Liver (tissue), 9 donors: ENCODE results near the gene TAF6L. TPM values are rescaled to one million over a fixed set of nuclear protein-coding genes. Genes with fewer than 3 reads are reported as not detected.

Experiments
- DNase-seq: peaks from one replicate; pipeline ENCODE4 v3.0.0-alpha.2; 2017; ENCODE audit warnings: low spot score
- H3K27ac ChIP-seq, 2 donors: one replicate each; pipeline ENCODE4 v1.7.0; 2013; ENCODE audit warnings: inconsistent platforms in 2 of 2, low read length in 2 of 2, control low read depth in 1 of 2, low read depth in 1 of 2, mild to moderate bottlenecking in 1 of 2
- H3K27me3 ChIP-seq, 4 donors: one replicate each; pipeline versions ENCODE4 v1.6.1 to v1.7.0; 2013; ENCODE audit warnings: low read length in 3 of 4, inconsistent platforms in 1 of 4, mild to moderate bottlenecking in 1 of 4, moderate library complexity in 1 of 4; ENCODE audit not compliant: control insufficient read depth in 4 of 4, insufficient read depth in 4 of 4
- H3K36me3 ChIP-seq, 4 donors: one replicate each; pipeline versions ENCODE4 v1.6.1 to v1.7.0; 2013; ENCODE audit warnings: low read length in 3 of 4, mild to moderate bottlenecking in 3 of 4, low read depth in 1 of 4, moderate library complexity in 1 of 4; ENCODE audit not compliant: control insufficient read depth in 4 of 4, insufficient read depth in 3 of 4
- H3K4me1 ChIP-seq, 4 donors: one replicate each; pipeline versions ENCODE4 v1.6.1 to v1.7.0; 2013; ENCODE audit warnings: low read length in 3 of 4, mild to moderate bottlenecking in 3 of 4, moderate library complexity in 1 of 4; ENCODE audit not compliant: control insufficient read depth in 4 of 4, insufficient read depth in 4 of 4
- H3K4me3 ChIP-seq, 3 donors: one replicate each; pipeline versions ENCODE4 v1.6.1 to v1.7.0; 2013; ENCODE audit warnings: low read length in 3 of 3, control low read depth in 1 of 3, low read depth in 1 of 3, mild to moderate bottlenecking in 1 of 3
- H3K9ac ChIP-seq, 2 donors: one replicate each; pipeline ENCODE4 v1.7.0; 2013; ENCODE audit warnings: low read length in 2 of 2, mild to moderate bottlenecking in 2 of 2, moderate library complexity in 2 of 2, control low read depth in 1 of 2, low read depth in 1 of 2
- H3K9me3 ChIP-seq, 4 donors: one replicate each; pipeline versions ENCODE4 v1.6.1 to v1.7.0; 2013; ENCODE audit warnings: low read length in 3 of 4; ENCODE audit not compliant: control insufficient read depth in 4 of 4
- ATF3 ChIP-seq: IDR thresholded peaks from 2 replicates; pipeline ENCODE4 v1.6.1; 2016; ENCODE audit warnings: antibody characterized with exemption
- CTCF ChIP-seq: fragments of 150-350 bp; IDR thresholded peaks from 2 replicates; pipeline ENCODE4 v1.5.1; 2017; ENCODE audit warnings: improper control_type of control experiment, low read depth, low read length; ENCODE audit not compliant: missing input control
- EGR1 ChIP-seq, 2 donors: IDR thresholded peaks; 2 replicates each; pipeline ENCODE4 v1.6.1; 2016 to 2018; ENCODE audit warnings: antibody characterized with exemption in 2 of 2, low read depth in 2 of 2
- FOXA2 ChIP-seq: IDR thresholded peaks from 2 replicates; pipeline ENCODE4 v1.6.1; 2016; ENCODE audit warnings: antibody characterized with exemption
- GABPA ChIP-seq, 2 donors: IDR thresholded peaks in 1 of 2; conservative IDR thresholded peaks in 1 of 2; 2 replicates each; pipeline ENCODE4 v1.6.1; 2016; ENCODE audit warnings: antibody characterized with exemption in 2 of 2, mild to moderate bottlenecking in 1 of 2, moderate library complexity in 1 of 2
- HNF4A ChIP-seq, 2 donors: conservative IDR thresholded peaks; 2 replicates each; pipeline ENCODE4 v1.6.1; 2016; ENCODE audit warnings: antibody characterized with exemption in 2 of 2, mild to moderate bottlenecking in 2 of 2
- HNF4G ChIP-seq: IDR thresholded peaks from 2 replicates; pipeline ENCODE4 v1.6.1; 2016; ENCODE audit warnings: antibody characterized with exemption
- JUND ChIP-seq, 2 donors: IDR thresholded peaks; 2 replicates each; pipeline ENCODE4 v1.6.1; 2016; ENCODE audit warnings: antibody characterized with exemption in 2 of 2
- NR2F2 ChIP-seq: IDR thresholded peaks from 2 replicates; pipeline ENCODE4 v1.6.1; 2016; ENCODE audit warnings: antibody characterized with exemption
- RAD21 ChIP-seq, 2 donors: IDR thresholded peaks; 2 replicates each; pipeline ENCODE4 v1.6.1; 2016; ENCODE audit warnings: antibody characterized with exemption in 2 of 2, mild to moderate bottlenecking in 2 of 2
- RXRA ChIP-seq, 2 donors: IDR thresholded peaks; 2 replicates each; pipeline ENCODE4 v1.6.1; 2017 to 2018; ENCODE audit warnings: antibody characterized with exemption in 2 of 2, mild to moderate bottlenecking in 1 of 2
- SP1 ChIP-seq: IDR thresholded peaks from 2 replicates; pipeline ENCODE4 v1.6.1; 2018; ENCODE audit warnings: antibody characterized with exemption, mild to moderate bottlenecking
- TAF1 ChIP-seq: conservative IDR thresholded peaks from 2 replicates; pipeline ENCODE4 v1.6.1; 2016; ENCODE audit warnings: antibody characterized with exemption, mild to moderate bottlenecking
- YY1 ChIP-seq: IDR thresholded peaks from 2 replicates; pipeline ENCODE4 v1.6.1; 2016; ENCODE audit warnings: antibody characterized with exemption, mild to moderate bottlenecking
- WGBS: extraction: QIAGEN DNeasy Blood & Tissue Kit; methylation state at CpG from one replicate; pipeline ENCODE4 v1.1.7; 2013; 5-methylcytosine and 5-hydroxymethylcytosine counted together
- polyA plus RNA-seq, 2 donors: library from polyadenylated mRNA; stranded (reverse) in 1 of 2; unstranded in 1 of 2; fragments of 200-250 nt in 1 of 2; fragments of >200 nt in 1 of 2; fragmentation: Nextera tagmentation in 1 of 2; extraction: Ambion mirVana in 1 of 2; gene quantifications; one replicate each; pipeline versions ENCODE4 v1.2.1 to v1.2.3, GENCODE V29; 2013 to 2015
- total RNA-seq, 2 donors: library from RNA; depleted of rRNA; stranded (reverse); fragments of >200 nt; gene quantifications; one replicate each; pipeline ENCODE4 v1.2.3, GENCODE V29; 2014
- TF ChIP-seq, protein P1 (sequence below): IDR thresholded peaks from 2 replicates; pipeline ENCODE4 v1.6.1; 2016; ENCODE audit warnings: antibody characterized with exemption
- TF ChIP-seq, protein P2 (sequence below): IDR thresholded peaks from 2 replicates; pipeline ENCODE4 v1.6.1; 2016; ENCODE audit warnings: antibody characterized with exemption
- TF ChIP-seq, protein P3 (sequence below): IDR thresholded peaks from 2 replicates; pipeline ENCODE4 v1.6.1; 2016; ENCODE audit warnings: antibody characterized with exemption, mild to moderate bottlenecking
- donor health status: healthy.
- donor health status: healthy.
- donor health status: healthy.
- donor health status: healthy.
- donor health status: healthy.

Gene TAF6L
- total and polyA plus RNA-seq, 4 donors = 5.8 to 25.2 (median 10.6) TPM

DNA sequence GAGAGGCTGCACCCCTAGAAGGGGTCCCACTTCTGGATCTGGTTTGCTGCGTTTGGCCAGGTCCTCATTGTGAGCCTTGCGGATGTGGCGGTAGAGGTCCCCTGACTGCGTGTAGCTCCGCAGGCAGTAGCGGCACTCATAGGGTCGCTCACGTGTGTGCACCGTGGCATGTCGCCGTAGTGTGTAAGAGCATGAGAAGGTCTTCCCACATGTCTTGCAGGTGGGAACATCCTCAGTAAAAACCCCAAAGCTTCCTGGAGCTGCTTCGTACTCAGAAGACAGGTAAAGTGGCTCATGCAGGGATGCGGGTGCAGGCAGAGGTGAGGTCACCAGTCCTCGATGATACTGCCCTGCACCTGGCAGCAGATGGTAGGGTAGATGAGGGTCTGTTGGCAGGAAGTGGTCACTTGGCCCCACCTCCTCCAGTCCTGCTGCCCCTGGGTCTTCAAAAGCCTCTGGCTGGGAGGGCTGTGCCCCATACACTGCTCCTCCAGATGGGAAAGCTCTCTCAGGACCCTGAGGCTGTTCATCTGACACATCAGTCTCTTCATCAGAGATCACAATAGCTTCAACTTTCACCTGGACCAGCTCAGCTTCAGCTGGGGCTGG, 18.9 kb upstream of the TAF6L start:
- no peak overlapping the region for H3K4me3 ChIP-seq

DNA sequence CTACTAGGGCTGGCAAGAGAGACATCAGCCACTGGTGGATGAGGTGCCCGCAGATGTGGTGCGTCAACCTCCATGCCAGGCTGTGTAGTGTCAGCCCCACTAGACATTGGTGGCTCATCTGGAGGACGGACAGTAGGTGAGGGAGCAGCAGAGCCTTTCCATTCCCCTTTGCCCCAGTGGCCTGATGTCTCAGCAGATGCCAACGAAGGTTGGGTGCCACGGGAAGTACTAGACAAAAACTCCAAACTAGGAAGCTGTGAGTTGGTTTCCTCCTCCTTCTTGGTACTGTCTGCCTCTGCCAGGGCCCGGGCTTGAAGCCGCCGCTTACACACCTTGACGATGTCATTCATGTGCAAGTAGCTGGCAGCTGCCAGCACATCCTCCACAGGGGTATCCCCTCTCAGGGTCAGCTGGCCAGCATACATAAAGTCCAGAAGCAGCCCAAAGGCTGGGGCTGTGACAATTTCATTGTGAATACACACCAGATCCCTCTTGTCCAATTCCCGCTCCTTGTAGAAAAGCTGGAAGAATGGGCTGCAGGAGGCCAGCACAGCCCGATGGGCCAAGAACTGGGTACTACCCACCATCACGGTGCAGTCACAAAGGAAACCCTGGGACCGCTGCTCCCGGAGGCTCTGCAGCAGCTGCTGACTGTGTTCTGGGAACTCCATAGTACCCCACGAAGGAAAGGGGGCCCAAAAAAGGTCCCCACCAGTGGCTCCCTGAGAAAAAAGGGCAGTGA, 18.0 kb upstream of the TAF6L start:
- TF ChIP-seq, protein P1, sequence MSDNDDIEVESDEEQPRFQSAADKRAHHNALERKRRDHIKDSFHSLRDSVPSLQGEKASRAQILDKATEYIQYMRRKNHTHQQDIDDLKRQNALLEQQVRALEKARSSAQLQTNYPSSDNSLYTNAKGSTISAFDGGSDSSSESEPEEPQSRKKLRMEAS = no peak
- TF ChIP-seq NR2F2 = no peak
- DNase-seq = no peak
- Histone ChIP-seq H3K4me1 (peaks cover 4 to 12% (median 9%) of the 10 kb centered on the region in 4 donors), H3K9me3 (no peaks in the 10 kb centered on the region), H3K27ac (peak overlapping the region in 1 of 2 donors; percentile 94), H3K4me3 (peak overlapping the region; percentile 29 to 82 (median 72)), H3K9ac (no peak overlapping the region), H3K27me3 (no peaks in the 10 kb centered on the region), H3K36me3 (peaks cover 2 to 11% (median 4%) of the 10 kb centered on the region in 4 donors)
- WGBS = 72% methylated on average over 15 of the region's 15 CpGs

More for the DNA sequence above, 18.9 kb upstream of the TAF6L start:
- Histone ChIP-seq H3K4me1 (peaks cover 4 to 12% (median 9%) of the 10 kb centered on the region in 4 donors), H3K9ac (no peak overlapping the region), H3K36me3 (peaks cover 2 to 11% (median 4%) of the 10 kb centered on the region in 4 donors), H3K27ac (no peak overlapping the region), H3K9me3 (no peaks in the 10 kb centered on the region), H3K27me3 (no peaks in the 10 kb centered on the region)
- TF ChIP-seq RXRA (IDR thresholded peaks at IDR 0.05) (no peak), YY1 (no peak), HNF4A (conservative IDR thresholded peaks at IDR 0.05) (no peak)
- WGBS = 97% methylated on average over 14 of the region's 14 CpGs
- DNase-seq = no peak

GRCh38 chr11:62753736-62754603, 17.2 kb upstream of the TAF6L start, which contains the start of gene ZBTB3:
ZBTB3 (minus strand) TSS chr11:62754160; CDS start chr11:62753664, 496 bp downstream.
- WGBS = under 1% methylated on average over 47 of the region's 47 CpGs
- H3K4me3 ChIP-seq = peak within 1 kb of the TSS; percentile 72 to 93 (median 82)
- H3K27ac ChIP-seq = peak within 1 kb of the TSS; percentile 86 to 94
- DNase-seq = peak; percentile 99
- H3K9ac ChIP-seq = peak within 1 kb of the TSS; percentile 20 to 64
- H3K9me3 ChIP-seq = no peaks in the 10 kb centered on the region
- no peaks in the 10 kb centered on the region for H3K27me3 ChIP-seq
- peaks cover 2 to 8% (median 4%) of the 10 kb centered on the region in 4 donors for H3K36me3 ChIP-seq
- H3K4me1 ChIP-seq = peaks cover 4 to 12% (median 9%) of the 10 kb centered on the region in 4 donors
- TF ChIP-seq, protein P2, sequence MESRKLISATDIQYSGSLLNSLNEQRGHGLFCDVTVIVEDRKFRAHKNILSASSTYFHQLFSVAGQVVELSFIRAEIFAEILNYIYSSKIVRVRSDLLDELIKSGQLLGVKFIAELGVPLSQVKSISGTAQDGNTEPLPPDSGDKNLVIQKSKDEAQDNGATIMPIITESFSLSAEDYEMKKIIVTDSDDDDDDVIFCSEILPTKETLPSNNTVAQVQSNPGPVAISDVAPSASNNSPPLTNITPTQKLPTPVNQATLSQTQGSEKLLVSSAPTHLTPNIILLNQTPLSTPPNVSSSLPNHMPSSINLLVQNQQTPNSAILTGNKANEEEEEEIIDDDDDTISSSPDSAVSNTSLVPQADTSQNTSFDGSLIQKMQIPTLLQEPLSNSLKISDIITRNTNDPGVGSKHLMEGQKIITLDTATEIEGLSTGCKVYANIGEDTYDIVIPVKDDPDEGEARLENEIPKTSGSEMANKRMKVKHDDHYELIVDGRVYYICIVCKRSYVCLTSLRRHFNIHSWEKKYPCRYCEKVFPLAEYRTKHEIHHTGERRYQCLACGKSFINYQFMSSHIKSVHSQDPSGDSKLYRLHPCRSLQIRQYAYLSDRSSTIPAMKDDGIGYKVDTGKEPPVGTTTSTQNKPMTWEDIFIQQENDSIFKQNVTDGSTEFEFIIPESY = no peak
- peak in 1 of 2 donors; percentile 28 for TF ChIP-seq RAD21 (IDR thresholded peaks at IDR 0.05)
- TF ChIP-seq GABPA (IDR thresholded peaks at IDR 0.05 in 1 of 2, conservative IDR thresholded peaks at IDR 0.05 in 1 of 2) = peak; percentile 88 to 94
- no peak for TF ChIP-seq HNF4A (conservative IDR thresholded peaks at IDR 0.05)
- TF ChIP-seq HNF4G = no peak
- TF ChIP-seq FOXA2 = no peak
- TF ChIP-seq, protein P3, sequence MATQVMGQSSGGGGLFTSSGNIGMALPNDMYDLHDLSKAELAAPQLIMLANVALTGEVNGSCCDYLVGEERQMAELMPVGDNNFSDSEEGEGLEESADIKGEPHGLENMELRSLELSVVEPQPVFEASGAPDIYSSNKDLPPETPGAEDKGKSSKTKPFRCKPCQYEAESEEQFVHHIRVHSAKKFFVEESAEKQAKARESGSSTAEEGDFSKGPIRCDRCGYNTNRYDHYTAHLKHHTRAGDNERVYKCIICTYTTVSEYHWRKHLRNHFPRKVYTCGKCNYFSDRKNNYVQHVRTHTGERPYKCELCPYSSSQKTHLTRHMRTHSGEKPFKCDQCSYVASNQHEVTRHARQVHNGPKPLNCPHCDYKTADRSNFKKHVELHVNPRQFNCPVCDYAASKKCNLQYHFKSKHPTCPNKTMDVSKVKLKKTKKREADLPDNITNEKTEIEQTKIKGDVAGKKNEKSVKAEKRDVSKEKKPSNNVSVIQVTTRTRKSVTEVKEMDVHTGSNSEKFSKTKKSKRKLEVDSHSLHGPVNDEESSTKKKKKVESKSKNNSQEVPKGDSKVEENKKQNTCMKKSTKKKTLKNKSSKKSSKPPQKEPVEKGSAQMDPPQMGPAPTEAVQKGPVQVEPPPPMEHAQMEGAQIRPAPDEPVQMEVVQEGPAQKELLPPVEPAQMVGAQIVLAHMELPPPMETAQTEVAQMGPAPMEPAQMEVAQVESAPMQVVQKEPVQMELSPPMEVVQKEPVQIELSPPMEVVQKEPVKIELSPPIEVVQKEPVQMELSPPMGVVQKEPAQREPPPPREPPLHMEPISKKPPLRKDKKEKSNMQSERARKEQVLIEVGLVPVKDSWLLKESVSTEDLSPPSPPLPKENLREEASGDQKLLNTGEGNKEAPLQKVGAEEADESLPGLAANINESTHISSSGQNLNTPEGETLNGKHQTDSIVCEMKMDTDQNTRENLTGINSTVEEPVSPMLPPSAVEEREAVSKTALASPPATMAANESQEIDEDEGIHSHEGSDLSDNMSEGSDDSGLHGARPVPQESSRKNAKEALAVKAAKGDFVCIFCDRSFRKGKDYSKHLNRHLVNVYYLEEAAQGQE = peak; percentile 32
- TF ChIP-seq JUND (IDR thresholded peaks at IDR 0.05) = no peak
- TF ChIP-seq SP1 = peak; percentile 99
- peak; percentile 12 for TF ChIP-seq CTCF
- TF ChIP-seq TAF1 = peak; percentile 63
- peak; percentile 88 for TF ChIP-seq YY1
- TF ChIP-seq ATF3 = no peak
- no peak for TF ChIP-seq EGR1 (IDR thresholded peaks at IDR 0.05; ENCODE audit: low read depth in 2 of 2)
- TF ChIP-seq NR2F2 = peak; percentile 43
